Astrocyte (in vitro differentiated cells and primary cell): ENCODE results near the gene CMYA5.

Experiments used
- EZH2 ChIP-seq: IDR thresholded peaks from 2 replicates; pipeline ENCODE4 v1.6.1; 2012; ENCODE audit warnings: mild to moderate bottlenecking, low read length, inconsistent platforms; ENCODE audit not compliant: insufficient read depth
- TF ChIP-seq, protein P1 (sequence below): IDR thresholded peaks from 2 replicates; pipeline ENCODE4 v1.5.1; 2011; ENCODE audit warnings: low read depth, mild to moderate bottlenecking, inconsistent platforms, low read length, moderate library complexity; ENCODE audit not compliant: insufficient read depth

DNA sequence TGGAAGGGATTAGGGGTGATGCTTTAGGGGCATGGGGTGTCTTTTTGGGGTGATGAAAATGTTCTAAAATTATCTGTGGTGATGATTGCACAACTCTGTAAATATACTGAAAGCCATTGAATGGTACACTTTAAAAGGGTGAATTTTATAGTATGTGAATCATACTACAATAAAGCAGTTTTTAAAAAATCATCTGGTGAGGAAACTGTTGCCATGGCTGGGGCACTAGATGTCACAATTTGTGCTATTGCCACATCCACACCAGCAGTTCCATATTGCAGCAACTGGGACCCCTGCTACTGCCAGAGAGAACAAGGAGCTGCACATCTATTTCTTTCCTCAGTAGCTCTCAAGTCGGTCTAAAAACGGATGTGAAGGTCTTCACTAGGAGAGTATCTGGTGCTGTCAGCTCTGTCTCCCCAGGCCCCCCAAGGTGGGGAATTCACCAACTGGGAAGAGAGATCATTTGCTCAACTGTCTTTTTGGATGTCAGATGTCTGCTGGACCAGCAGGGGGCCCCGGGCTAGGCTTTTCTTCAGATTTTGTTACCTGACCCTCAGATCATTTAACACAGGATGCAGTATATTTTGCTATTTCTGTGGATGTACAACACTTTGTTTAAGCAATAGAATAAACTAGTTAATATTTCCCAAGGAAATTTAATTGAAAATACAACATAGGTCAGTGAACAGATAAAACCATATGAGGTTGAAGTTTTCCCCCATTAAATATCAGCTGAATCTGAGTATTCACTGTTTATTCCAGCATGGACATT lies 13.2 kb downstream of the CMYA5 start:
- TF ChIP-seq, protein P1, sequence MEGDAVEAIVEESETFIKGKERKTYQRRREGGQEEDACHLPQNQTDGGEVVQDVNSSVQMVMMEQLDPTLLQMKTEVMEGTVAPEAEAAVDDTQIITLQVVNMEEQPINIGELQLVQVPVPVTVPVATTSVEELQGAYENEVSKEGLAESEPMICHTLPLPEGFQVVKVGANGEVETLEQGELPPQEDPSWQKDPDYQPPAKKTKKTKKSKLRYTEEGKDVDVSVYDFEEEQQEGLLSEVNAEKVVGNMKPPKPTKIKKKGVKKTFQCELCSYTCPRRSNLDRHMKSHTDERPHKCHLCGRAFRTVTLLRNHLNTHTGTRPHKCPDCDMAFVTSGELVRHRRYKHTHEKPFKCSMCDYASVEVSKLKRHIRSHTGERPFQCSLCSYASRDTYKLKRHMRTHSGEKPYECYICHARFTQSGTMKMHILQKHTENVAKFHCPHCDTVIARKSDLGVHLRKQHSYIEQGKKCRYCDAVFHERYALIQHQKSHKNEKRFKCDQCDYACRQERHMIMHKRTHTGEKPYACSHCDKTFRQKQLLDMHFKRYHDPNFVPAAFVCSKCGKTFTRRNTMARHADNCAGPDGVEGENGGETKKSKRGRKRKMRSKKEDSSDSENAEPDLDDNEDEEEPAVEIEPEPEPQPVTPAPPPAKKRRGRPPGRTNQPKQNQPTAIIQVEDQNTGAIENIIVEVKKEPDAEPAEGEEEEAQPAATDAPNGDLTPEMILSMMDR = peak; percentile 50
- no peak for TF ChIP-seq EZH2
